COLO668 (cell line): ENCODE measurements around the gene NT5M.
A peak's percentile ranks its signal among the peaks of the same experiment; 100 is the strongest.
"Not testable (repeated sequence)": the region's sequence is repeated elsewhere in the genome, so short reads cannot be mapped to it uniquely, and the experiment has no call there.

Experiments
- DNase-seq: peaks from one replicate; lab custom pipeline; 2025; ENCODE audit not compliant: unreplicated experiment; lab: John Stamatoyannopoulos, UW

Gene NT5M

DNA sequence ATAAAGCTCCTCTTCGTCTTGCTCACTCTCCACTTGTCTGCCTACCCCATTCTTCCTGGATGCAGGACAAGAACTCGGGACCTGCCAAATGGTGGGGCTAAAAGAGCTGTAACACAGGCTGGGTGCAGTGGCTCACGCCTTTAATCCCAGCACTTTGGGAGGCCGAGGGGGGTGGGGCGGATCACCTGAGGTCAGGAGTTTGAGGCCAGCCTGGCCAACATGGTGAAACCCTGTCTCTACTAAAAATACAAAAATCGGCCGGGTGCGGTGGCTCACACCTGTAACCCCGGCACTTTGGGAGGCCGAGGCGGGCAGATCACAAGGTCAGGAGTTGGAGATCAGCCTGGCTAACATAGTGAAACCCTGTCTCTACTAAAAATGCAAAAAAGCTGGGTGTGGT, 1.5 kb upstream of the NT5M start:
- DNase-seq = not testable (repeated sequence)

DNA sequence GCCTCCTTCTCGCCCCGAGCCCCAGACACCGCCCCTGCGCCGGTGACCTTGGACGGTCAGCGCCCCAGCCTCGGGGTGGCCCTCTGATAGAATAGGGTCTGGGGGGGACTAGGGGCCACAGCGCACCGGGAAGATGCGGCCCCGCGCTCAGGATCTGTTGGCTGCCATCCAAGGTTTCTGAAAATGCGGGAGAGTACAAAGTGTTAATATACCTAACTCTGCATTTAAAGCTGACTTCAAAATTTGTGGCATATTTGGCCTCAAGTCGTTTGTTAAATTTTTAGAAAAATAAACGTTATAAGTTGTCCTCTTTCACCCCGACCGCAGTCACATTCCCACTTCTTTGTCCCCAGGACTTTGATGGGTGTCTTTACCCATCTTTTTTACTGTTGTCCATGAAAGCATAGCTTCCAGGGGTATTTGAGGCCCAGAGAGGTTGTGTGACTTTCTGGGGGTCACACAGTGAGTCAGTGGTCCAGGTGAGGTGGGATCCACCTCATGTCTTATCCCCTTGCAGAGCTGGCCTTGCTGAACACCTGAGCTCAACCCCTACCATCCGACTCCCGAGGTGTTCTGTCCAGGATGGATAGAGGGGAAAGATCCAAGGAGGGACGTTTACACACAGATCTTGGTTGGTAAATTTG, 796 bp downstream of the NT5M start:
- DNase-seq = no peak

DNA sequence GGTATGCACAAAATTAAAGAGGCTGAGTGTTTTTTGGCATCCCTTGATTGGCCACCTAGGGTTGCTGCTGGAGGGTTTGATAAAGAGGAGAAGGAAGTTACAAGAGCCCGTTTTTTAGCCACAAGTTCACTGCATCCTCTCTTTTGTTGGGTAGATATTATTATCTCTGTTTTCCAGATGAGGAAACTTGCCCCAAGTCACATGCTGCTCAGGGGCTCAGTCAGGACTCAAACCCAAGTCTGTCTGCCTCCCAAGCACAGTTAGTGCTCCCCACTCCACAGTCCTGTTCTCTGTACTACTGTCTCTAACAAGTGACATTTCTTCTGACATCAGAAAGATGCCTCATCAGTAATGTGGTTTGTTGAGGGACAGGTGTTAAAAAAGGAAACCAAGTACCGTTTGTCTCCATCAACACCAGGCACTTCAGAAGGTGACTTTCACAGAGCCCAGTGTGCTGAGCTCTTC, 1.4 kb downstream of the NT5M start:
- DNase-seq = no peak

DNA sequence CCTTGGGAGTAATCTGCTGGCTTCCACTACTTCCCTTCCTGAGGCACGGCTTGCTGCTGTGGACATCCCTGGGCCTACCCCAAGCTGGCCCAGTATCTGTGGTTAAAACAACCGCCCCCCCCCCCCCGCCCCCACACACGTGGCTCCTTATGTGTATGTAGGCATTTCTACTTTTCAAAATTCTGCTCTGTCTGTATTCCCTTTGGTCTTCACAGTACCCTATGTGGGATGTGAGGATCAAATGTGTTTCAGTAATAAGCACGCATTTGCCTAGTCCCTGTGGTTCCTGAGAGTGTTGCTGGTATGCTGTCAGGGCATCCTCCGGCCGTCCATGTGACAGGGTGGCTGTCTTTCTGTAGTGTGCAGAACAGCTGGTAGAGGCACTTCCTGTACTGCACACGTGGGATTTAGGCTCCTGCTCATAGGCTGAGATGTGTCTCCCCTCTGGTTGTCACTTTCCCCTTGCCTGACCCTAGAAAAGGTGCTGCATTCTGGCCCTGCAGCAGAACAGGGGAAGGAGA, 2.2 kb downstream of the NT5M start:
- DNase-seq = peak; percentile 23

DNA sequence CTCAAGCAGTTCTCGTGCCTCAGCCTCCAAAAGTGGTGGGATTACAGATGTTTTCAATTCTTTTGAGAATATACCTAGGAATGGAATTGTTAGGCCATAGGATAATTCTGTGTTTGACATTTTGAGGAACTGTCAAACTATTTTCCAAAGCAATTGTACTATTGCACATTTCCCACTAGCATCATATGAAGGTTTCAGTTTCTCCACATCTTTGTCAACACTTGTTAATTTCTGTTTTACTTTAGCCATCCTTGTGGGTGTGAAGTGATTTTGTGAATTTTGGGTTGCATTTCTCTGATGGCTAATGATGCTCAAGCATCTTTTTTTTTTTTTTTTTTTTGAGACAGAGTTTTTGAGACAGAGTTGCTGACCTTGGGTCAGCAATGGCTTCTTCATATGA, 6.2 kb downstream of the NT5M start:
- DNase-seq = no peak

DNA sequence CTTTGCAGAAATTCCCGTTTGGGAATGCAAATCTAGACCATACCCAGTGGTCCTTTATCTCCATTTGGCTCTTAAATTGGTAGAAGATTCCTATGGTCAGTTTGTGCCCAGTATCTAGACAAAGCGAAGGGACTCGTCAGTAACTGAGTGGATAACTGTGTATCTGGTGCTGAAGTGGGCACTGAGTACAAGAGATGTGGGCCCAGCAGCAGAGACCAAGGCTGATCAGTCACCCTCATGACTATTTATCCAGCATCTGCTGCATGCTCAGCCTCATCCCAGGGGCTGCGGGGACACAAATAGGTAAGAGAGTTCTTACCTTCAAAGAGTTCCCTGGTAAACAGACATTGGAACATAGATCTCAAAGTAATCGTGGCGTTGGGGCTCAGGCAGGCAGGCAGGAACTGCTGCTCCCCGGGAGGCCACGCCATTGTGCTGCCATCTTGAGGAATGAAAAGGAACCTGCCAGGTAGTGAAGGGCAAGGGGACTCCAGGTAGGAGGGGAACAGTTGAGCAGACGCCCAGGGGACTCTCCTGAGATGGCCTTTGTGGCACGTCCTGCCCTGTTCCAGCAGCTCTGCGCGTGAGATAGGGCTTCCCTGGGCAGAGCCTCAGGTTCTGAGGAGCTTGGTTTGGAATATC, 10.3 kb downstream of the NT5M start:
- peak; percentile 23 for DNase-seq

DNA sequence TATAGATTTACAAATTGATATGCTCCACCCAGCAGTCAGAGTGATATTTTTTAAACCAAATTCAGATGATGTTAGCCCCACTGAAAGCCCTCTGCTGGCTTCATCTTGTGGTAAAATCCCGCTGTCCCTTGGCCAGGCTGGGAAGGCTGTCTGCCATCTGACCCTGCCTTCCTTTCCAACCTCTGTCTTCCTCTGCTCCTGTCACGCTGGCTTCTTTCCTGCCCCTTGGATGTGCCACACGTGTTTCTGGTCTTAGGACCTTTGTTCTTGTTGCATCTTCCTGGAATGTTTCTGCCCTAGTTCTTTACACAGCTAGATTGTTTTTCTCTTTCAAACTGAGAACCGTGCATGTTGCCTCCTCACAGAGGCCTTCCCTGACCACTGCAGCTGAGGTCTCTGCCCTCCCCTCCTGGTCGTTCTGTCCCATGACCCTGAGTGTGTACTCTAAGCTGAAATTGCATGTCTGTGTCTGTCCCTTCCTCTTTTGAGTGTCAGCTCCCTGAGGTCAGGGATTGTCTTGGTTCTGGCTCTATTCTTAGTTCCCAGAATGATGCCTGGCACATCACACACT, 11.4 kb downstream of the NT5M start:
- no peak for DNase-seq

DNA sequence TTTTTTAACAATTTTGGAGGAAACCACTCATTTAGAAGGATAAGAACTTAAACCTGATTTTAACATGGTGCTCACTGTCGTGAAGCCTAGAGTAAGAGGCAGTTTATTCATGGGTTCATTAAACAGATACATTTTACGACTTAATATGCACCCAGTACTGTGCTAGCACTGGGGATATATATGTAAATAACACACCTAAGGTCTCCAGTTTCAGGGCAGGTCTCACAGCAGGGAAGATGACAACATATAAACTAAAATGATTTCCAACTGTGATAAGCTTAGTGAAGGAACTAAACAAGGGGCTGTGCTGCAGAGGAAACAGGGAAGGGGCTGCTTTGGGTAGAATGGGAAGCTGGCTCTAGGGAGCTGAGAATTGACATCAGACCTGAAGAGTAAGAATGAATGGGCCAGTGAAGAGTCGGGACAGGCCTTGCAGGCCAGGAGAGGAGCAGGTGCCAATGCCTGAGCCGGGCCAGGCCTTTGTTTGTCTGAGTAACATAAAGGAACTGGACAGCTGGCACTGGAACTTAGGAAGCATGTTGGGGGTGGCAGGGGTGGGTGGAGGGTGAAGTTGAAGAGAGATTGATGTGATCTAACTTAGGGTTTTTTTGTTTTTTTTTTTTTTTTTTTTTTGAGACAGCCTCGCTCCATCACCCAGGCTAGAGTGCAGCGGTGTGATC, 12.1 kb downstream of the NT5M start:
- DNase-seq = peak; percentile 64

DNA sequence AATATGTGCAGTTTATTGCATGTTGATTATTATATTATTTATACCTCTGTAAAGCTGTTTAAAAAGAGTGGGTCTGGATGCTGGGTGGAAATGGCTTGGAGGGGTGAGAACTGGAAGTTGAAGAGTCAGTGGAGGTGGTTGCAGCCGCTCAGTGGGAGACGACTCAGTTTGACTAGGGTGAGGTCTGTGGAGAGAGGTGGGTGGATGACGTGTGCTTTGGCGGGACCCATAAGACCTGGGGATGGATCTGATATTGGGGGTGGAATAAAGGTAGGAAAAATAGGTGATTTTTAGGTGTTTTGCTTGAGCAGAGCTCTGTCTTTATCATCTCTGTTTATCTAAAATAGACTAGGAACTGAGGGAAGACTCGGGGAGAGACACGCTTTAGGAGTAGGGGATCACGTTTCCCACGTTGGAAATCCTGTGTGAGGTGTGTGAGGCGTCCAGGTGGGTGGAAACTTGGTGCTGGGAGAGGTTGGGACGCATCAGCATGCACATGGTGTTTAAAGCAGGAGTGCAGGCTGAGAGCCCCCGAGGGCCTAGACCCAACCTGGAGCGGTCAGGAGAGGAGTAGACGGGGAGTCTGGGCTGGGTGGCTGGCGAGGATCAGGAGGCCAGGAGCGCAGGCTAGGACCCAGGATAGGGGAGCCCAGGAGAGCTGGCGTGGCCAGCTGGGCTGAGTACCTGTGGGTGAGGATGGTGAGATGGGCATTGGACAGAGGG, 17.2 kb downstream of the NT5M start:
- DNase-seq = no peak

DNA sequence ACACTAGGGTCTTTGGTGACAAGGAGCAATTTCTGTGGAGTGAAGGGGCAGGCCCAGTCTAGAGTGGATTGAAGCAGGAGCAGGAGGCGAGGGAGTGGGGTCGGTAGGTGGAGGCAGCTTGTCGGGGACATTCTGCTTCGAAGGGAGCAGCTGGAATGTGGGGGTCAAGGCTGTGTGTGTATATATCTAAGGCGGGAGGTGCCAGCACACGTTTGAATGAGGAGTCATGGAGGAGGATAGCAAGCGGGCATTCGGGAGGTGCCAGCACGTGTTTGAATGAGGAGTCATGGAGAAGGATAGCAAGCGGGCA, 17.7 kb downstream of the NT5M start:
- DNase-seq = no peak

DNA sequence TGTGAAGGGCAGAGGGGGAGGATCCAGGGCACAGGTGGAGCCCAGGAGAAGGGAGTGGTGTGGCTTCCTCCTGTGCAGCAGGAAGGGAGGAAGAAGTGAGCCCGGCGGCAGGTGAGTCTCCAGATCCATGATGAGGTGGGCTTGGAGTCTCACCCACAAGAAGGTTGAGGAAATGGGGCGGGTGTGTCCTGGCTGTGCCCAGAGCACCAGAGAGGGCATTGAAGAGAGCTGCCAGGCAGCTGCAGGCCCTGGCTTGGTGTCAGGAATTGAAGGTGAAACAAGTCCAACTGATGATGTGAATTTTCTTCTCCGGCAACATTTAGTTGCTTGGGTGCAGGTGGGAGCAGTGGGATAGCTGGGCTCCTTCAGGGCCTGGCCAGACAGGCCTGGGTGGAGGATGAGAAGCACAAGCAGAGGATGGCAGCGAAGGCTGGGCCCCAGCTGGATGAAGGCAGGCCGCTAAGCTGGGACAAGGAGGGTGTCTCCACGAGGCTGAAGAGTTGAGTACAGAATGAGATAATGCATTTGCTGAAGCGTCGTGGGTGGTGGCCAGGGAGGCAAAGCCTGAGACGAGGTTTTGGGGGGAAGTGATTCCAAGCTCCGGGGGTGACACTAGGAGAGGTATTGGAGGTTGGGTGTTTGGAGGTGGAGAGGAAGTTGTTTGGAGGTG, 18.3 kb downstream of the NT5M start:
- DNase-seq = no peak

DNA sequence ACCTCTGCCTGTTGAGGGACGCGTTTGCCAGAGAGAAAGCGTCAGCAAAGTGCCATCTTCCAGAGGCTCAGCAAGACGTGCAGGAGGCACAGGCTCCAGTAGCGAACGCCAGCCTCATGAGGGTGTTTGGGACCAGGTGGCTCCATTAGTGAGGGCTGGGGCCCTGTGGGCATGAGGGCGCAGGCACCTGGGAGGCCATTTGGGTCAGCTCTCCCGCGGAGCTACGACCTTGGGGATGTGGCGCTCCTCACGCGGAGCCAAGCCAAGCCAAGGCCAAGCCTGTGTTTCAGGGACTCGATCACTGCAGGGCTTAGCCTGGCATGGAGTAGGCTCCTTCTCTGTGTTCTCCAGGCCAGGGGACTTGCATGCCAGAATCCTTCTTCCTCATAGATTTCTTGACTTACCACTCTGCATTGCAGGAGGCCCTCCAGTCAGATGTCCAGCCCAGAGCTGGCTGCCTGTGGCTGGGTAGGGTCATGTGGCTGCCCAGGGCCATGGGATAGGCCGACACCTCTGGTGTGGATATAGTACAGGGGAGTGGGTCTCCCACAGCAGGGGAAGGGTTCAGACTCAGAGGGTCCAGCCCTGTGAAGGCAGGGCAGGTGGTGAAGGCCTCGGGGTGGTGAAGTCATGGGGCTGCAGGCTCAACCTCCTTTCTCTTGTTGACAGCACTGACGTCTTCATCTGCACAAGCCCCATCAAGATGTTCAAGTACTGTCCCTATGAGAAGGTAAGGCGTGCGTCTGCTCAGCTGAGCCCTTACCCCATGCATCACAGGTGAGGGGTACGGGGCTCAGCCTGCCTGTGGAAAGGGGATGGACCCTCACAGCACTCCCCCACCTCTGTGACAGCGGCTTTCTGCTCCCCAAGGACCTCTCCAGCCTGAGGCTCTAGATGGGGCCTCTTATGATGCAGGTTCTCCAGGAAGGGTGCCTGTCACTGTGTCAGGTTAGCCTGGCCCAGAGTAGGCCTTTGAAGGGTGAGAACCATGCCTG, 19.6 kb downstream of the NT5M start:
- DNase-seq = no peak

DNA sequence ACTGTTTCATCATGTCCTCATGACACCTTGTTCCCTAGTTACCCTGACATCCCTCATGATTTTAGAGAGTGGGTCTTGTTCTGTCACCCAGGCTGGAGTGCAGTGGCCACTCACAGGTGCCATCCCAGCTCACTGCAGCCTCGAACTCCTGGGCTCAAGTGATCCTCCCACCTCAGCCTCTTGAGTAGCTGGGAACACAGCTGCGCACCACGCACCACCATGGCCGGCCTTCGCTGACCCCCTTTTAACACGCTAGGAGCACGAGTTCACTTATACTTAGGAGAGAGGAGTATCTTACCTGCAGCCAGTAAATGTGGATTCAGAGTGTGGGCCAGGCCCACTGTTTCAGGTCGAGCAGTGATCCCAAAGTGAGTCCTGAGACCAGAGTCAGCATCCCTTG, 21.4 kb downstream of the NT5M start:
- DNase-seq = no peak

DNA sequence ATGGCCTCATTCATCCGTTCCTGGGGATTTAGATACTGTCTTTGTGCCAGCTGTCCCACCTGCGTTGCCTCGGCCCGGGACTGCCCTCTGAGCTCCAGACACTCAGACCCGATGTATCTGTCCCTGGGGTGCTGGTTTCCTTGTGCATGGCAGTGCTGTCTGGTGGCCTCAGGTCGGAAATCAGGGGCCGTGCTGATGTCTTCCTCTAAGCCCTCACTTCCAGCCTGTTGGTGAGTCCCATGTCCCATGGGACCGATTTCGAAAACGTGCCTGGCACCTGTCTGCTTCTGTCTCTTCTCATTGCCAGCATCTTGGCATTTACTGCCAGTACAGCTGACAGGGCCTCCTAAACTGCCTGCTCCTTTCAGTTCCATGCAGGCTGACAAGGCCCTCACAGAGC, 22.1 kb downstream of the NT5M start:
- DNase-seq = no peak

DNA sequence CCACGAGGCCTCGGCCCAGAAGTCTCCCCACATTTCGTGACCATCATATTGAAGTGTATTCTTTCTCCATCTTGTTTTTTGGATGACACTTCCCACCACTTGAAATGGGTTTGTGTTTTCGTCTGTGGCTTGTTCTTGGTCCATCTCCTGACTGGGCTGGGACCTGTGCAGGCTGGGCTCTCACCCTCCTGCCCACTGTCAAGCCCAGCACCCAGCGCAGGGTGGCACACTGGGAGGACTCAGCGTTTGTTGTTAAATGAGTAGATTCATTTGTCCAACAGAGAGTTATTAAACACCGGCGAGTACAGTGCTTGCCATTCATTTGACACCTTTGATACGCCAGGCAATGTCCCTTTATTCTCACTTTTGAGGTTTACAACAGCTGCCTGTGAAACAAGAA, 22.6 kb downstream of the NT5M start:
- no peak for DNase-seq

DNA sequence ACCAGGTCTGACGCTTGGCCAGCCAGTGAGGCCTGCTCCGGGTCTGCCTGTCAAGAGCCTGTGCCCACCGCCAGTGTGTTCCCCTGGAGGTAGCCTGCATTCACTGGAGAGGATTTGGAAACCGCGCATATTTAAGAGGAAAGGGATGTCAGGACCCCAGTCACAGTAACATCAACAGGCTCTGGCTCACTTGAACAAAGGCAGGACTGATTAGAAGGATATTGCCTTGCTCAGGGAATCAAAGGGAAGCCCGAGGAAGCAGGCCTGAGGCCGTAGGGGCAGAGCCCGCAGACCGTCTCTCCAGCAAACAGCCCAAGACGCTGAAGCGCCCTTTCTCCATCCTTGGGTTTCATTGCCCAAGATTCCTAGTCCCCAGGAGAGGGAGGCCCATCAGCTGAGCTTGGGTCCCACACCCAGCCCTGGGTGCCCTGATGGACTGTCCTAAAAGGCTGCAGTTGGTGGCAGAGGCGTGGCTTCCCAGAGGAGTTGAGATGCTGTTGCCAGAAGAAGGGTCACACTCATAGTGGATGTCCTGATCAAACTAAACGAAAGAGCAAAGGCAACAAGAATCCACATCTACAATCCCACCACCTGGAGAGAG, 23.2 kb downstream of the NT5M start:
- DNase-seq = no peak

DNA sequence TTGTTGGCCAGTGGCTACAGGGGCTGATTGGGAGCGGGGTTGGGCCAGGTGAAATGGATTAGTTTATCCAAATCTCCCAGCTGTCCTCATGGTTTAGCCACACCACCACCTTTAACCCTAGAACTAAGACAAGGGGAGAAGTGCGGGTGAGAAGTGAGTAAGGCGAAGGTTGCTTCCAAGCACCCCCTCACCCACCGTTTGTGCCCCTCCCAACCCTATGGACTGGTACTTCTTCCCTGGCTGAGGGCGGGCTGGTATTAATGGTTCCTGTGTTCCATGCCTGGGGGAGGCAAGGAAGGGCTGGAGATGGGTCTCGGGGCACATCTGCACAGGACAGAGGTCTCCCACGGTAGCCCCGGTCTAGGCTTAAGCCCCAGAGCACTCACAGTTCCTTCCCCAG, 25.1 kb downstream of the NT5M start:
- DNase-seq = no peak

DNA sequence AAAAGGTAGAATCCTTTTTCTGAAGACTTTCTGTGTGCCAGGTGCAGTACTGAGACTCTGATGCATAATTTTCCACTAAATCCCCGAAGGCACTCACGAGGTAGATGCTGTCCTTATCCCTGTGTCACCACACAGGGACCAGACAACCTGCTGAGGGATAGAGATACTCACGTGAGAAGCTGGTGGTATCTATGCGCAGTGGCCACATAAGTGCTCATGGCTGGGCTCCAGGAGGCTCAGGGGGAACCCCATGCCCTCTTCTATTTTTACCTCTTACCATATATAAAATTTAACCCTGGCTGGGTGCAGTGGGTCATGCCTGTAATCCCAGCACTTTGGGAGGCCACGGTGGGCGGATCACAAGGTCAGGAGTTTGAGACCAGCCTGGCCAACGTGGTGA, 38.3 kb downstream of the NT5M start:
- no peak for DNase-seq

DNA sequence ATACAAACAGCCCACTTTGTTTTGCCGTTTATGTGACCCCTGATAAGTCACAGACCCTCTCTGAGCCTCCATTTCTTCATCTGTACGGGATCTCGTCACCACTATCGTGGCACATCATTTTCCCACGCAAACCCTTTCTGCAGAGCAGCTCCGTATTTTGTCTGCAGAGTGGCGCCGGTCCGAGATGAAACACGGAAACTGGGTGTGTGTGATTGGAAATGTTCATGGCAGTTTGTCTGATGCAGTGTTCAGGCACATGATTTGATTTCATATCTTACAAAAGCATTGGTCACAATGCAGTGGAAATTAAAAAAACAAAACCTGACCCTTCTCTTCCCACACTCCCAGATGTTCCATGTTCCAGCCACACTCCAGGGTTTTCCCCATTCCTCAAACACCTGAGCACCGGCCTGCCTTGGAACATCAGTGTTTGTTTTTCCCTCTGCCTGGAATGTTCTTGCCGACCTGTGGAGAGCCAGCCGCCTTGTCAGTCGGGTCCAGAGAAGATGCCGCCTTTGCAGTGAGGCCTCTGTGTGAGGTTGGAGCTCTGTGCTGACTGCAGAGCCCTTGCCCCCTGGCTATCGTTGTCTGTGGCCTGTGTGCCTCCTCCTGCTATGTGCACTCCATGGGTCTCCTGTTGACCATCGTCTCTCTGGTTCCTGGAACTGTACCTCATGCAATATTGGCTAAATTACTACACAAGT, 39.2 kb downstream of the NT5M start:
- DNase-seq = no peak
